HG03097 (cell line): ENCODE data around the gene DERL3.

Experiments used
- ATAC-seq: cut with Tn5 transposase; IDR thresholded peaks from one replicate; pipeline ENCODE4 v1.9.1; 2021; ENCODE audit not compliant: unreplicated experiment, low FRiP score

The DERL3 gene

GRCh38 chr22:23833017-23833751 is 5.6 kb downstream of the DERL3 start:
- ATAC-seq: no peak

GRCh38 chr22:23832226-23833016 is 6.4 kb downstream of the DERL3 start:
- no peak for ATAC-seq

GRCh38 chr22:23831781-23832180 is 7.0 kb downstream of the DERL3 start:
- no peak for ATAC-seq

- ATAC-seq: no peak
Observed at GRCh38 chr22:23831261-23831660, 7.5 kb downstream of the DERL3 start.

GRCh38 chr22:23829845-23830372 is 8.9 kb downstream of the DERL3 start:
- ATAC-seq: no peak

GRCh38 chr22:23828800-23829680 is 9.8 kb downstream of the DERL3 start:
- ATAC-seq: no peak

- no peak for ATAC-seq
Observed at GRCh38 chr22:23827351-23827995, 11.3 kb downstream of the DERL3 start.

GRCh38 chr22:23826510-23827350 is 12.1 kb downstream of the DERL3 start:
- ATAC-seq: no peak

- ATAC-seq: no peak
Observed at GRCh38 chr22:23825246-23825905, 13.4 kb downstream of the DERL3 start.

- ATAC-seq: no peak
Observed at GRCh38 chr22:23824476-23825245, 14.1 kb downstream of the DERL3 start.

- no peak for ATAC-seq
Observed at GRCh38 chr22:23823331-23823791, 15.4 kb downstream of the DERL3 start.

- ATAC-seq: no peak
Observed at GRCh38 chr22:23822101-23822671, 16.6 kb downstream of the DERL3 start.

- ATAC-seq: no peak
Observed at GRCh38 chr22:23820748-23821211, 18.0 kb downstream of the DERL3 start.

- no peak for ATAC-seq
Observed at GRCh38 chr22:23818541-23818940, 20.3 kb downstream of the DERL3 start.

GRCh38 chr22:23817146-23817545 is 21.7 kb downstream of the DERL3 start:
- no peak for ATAC-seq

- no peak for ATAC-seq
Observed at GRCh38 chr22:23816156-23816976, 22.4 kb downstream of the DERL3 start.
